K562 (cell line): ENCODE measurements around the gene CLTB. TPM values are rescaled to one million over a fixed set of nuclear protein-coding genes. Genes with fewer than 3 reads are reported as not detected.

Experiments
- CAMTA2 ChIP-seq: fragments of 250-450 bp; sonication (Bioruptor Pico); conservative IDR thresholded peaks from 2 replicates; pipeline ENCODE4 v1.5.1; 2022
- CHD2 ChIP-seq: IDR thresholded peaks from 2 replicates; pipeline ENCODE4 v1.6.1; 2011; ENCODE audit warnings: low read depth, low read length
- FUS ChIP-seq: fragments of 200-400 bp; formaldehyde crosslinking; optimal IDR thresholded peaks from 2 replicates; pipeline ENCODE3; 2017; ENCODE audit warnings: low read depth, low read length
- NR2F6 ChIP-seq: fragments of 450-650 bp; formaldehyde crosslinking; IDR thresholded peaks from 2 replicates; pipeline ENCODE4 v1.4.0; 2020; ENCODE audit warnings: mild to moderate bottlenecking
- PHF20 ChIP-seq: fragments of 450-650 bp; IDR thresholded peaks from 2 replicates; pipeline ENCODE4 v1.6.1; 2018; ENCODE audit not compliant: partially characterized antibody
- RAD51 ChIP-seq: fragments of 450-650 bp; IDR thresholded peaks from 2 replicates; pipeline ENCODE4 v1.7.1; 2016; ENCODE audit warnings: low read depth, mild to moderate bottlenecking, borderline replicate concordance
- RNF2 ChIP-seq: sonication (generic); IDR thresholded peaks from 2 replicates; pipeline ENCODE4 v1.6.1; 2016
- SMC3 ChIP-seq: conservative IDR thresholded peaks from 2 replicates; pipeline ENCODE4 v1.6.1; 2011; ENCODE audit warnings: low read depth, low read length, improper control_type of control experiment; ENCODE audit not compliant: insufficient read depth
- TAF15 ChIP-seq: fragments of 200-400 bp; formaldehyde crosslinking; IDR thresholded peaks from 2 replicates; pipeline ENCODE4 v1.6.1; 2017; ENCODE audit warnings: mild to moderate bottlenecking, low read depth, low read length, moderate library complexity
- TAF7 ChIP-seq: fragments of 450-650 bp; IDR thresholded peaks from 2 replicates; pipeline ENCODE4 v1.6.1; 2016; ENCODE audit warnings: missing genetic modification characterization, missing compliant biosample characterization
- ZNF551 ChIP-seq: fragments of 250-450 bp; sonication (Bioruptor Pico); IDR thresholded peaks from 2 replicates; pipeline ENCODE4 v1.5.0; 2021; ENCODE audit warnings: mild to moderate bottlenecking, moderate library complexity
- polyA plus RNA-seq, 8 experiments: library from polyadenylated mRNA; depleted of rRNA in 4 of 8; stranded (reverse) in 5 of 8; unstranded in 3 of 8; fragments of >200 nt; fragmentation: Nextera tagmentation in 2 of 8; fragmentation: Illumina TruSeq in 1 of 8; extraction: Ambion mirVana in 2 of 8; extraction: Trizol in 1 of 8; gene quantifications; 2 replicates each; pipeline versions ENCODE4 v1.2.1 to v1.2.3, GENCODE V29; 2011 to 2014; ENCODE audit warnings: inconsistent platforms in 1 of 8, missing spikeins in 1 of 8
- total RNA-seq, 7 experiments: library from RNA; depleted of rRNA in 6 of 7; stranded (reverse); fragments of >200 nt in 6 of 7; fragmentation: Illumina TruSeq in 2 of 7; extraction: Trizol in 2 of 7; gene quantifications; 2 replicates each; pipeline versions ENCODE4 v1.2.1 to v1.2.3, GENCODE V29; 2011 to 2021; ENCODE audit warnings: low replicate concordance in 1 of 7
- TF ChIP-seq, protein P1 (sequence below): fragments of 250-450 bp; sonication (Bioruptor Pico); IDR thresholded peaks from 2 replicates; pipeline ENCODE4 v1.8.0; 2022; ENCODE audit warnings: inconsistent platforms
- TF ChIP-seq, protein P2 (sequence below), 2 experiments: fragments of 450-650 bp in 1 of 2; sonication (generic) in 1 of 2; formaldehyde crosslinking in 1 of 2; IDR thresholded peaks in 1 of 2; conservative IDR thresholded peaks in 1 of 2; 2 replicates each; pipeline versions ENCODE4 v1.6.1 to v1.8.1; 2016 to 2023; ENCODE audit warnings: mild to moderate bottlenecking in 2 of 2, moderate library complexity in 2 of 2, inconsistent platforms in 1 of 2, missing genetic modification reagents in 1 of 2
- TF ChIP-seq, protein P3 (sequence below): fragments of 250-450 bp; sonication (Bioruptor Pico); IDR thresholded peaks from 2 replicates; pipeline ENCODE4 v1.8.0; 2021; ENCODE audit warnings: borderline replicate concordance, mild to moderate bottlenecking, moderate library complexity; ENCODE audit not compliant: poor library complexity, severe bottlenecking
- TF ChIP-seq, protein P4 (sequence below): sonication (generic); formaldehyde crosslinking; IDR thresholded peaks from 2 replicates; pipeline ENCODE4 v1.4.0; 2020; ENCODE audit warnings: mild to moderate bottlenecking, missing genetic modification reagents
- TF ChIP-seq, protein P5 (sequence below): fragments of 250-450 bp; sonication (Bioruptor Pico); IDR thresholded peaks from 2 replicates; pipeline ENCODE4 v1.5.0; 2021; ENCODE audit warnings: mild to moderate bottlenecking, borderline replicate concordance
- TF ChIP-seq, protein P6 (sequence below): sonication (generic); formaldehyde crosslinking; IDR thresholded peaks from 2 replicates; pipeline ENCODE4 v1.8.0; 2022; ENCODE audit warnings: missing genetic modification reagents, mild to moderate bottlenecking, borderline replicate concordance

CLTB gene
- total and polyA plus RNA-seq, 9 of the 15 experiments (the other 6 are each of a cell fraction or from before 2014, with no cell fraction given): 1.8 to 117 (median 39.0) TPM

DNA sequence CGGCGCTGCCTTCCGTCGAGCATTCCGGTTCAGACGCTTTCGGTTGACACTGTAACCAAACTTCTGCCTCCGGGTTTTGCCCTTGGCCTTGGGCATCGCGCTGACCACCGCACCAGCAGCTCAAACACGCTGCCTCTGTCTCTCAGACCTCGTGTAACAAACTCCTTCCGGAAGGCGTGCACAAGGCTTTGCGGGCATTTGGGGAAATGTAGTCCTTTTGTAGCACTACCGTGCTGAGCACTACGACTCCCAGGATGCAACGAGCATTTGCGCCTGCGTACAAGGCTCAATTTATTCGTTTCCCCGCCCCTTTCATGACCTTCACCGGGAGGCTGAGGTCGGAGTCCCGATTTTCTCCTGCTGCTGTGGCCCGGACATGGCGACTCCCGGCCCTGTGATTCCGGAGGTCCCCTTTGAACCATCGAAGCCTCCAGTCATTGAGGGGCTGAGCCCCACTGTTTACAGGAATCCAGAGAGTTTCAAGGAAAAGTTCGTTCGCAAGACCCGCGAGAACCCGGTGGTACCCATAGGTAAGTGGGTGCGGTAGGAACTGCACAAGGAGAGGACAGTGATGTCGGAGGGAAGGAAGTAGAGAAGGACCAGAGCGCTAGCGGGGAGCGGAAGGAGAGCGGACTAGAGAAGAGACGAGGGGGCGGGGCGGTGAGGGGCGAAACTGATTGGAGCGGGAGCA is 27.8 kb downstream of the CLTB start, which contains the start of the genes HIGD2A and NOP16 (continued):
- TF ChIP-seq ZNF551 (CRISPR knock-in tag) (no peak), SMC3 (0 out of 2 replicates have a peak, but pooled peaks have one; percentile 7), PHF20 (peak; percentile 99), FUS (no peak), CHD2 (peak; percentile 96), TAF15 (no peak), NR2F6 (CRISPR knock-in tag) (no peak), CAMTA2 (CRISPR knock-in tag) (no peak), RNF2 (peak; percentile 89), RAD51 (peak; percentile 30; the same call in 1 of the 2 replicates), TAF7 (peak; percentile 97)
- TF ChIP-seq, protein P1, sequence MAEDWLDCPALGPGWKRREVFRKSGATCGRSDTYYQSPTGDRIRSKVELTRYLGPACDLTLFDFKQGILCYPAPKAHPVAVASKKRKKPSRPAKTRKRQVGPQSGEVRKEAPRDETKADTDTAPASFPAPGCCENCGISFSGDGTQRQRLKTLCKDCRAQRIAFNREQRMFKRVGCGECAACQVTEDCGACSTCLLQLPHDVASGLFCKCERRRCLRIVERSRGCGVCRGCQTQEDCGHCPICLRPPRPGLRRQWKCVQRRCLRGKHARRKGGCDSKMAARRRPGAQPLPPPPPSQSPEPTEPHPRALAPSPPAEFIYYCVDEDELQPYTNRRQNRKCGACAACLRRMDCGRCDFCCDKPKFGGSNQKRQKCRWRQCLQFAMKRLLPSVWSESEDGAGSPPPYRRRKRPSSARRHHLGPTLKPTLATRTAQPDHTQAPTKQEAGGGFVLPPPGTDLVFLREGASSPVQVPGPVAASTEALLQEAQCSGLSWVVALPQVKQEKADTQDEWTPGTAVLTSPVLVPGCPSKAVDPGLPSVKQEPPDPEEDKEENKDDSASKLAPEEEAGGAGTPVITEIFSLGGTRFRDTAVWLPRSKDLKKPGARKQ (CRISPR knock-in tag): no peak
- TF ChIP-seq, protein P2, sequence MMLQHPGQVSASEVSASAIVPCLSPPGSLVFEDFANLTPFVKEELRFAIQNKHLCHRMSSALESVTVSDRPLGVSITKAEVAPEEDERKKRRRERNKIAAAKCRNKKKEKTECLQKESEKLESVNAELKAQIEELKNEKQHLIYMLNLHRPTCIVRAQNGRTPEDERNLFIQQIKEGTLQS (IDR thresholded peaks at IDR 0.05): no peak
- TF ChIP-seq, protein P2 (CRISPR knock-in tag; conservative IDR thresholded peaks at IDR 0.05): peak; percentile 89
- TF ChIP-seq, protein P3, sequence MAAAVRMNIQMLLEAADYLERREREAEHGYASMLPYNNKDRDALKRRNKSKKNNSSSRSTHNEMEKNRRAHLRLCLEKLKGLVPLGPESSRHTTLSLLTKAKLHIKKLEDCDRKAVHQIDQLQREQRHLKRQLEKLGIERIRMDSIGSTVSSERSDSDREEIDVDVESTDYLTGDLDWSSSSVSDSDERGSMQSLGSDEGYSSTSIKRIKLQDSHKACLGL (CRISPR knock-in tag): peak; percentile 90
- TF ChIP-seq, protein P4, sequence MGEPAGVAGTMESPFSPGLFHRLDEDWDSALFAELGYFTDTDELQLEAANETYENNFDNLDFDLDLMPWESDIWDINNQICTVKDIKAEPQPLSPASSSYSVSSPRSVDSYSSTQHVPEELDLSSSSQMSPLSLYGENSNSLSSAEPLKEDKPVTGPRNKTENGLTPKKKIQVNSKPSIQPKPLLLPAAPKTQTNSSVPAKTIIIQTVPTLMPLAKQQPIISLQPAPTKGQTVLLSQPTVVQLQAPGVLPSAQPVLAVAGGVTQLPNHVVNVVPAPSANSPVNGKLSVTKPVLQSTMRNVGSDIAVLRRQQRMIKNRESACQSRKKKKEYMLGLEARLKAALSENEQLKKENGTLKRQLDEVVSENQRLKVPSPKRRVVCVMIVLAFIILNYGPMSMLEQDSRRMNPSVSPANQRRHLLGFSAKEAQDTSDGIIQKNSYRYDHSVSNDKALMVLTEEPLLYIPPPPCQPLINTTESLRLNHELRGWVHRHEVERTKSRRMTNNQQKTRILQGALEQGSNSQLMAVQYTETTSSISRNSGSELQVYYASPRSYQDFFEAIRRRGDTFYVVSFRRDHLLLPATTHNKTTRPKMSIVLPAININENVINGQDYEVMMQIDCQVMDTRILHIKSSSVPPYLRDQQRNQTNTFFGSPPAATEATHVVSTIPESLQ (CRISPR knock-in tag): peak; percentile 95
- TF ChIP-seq, protein P5, sequence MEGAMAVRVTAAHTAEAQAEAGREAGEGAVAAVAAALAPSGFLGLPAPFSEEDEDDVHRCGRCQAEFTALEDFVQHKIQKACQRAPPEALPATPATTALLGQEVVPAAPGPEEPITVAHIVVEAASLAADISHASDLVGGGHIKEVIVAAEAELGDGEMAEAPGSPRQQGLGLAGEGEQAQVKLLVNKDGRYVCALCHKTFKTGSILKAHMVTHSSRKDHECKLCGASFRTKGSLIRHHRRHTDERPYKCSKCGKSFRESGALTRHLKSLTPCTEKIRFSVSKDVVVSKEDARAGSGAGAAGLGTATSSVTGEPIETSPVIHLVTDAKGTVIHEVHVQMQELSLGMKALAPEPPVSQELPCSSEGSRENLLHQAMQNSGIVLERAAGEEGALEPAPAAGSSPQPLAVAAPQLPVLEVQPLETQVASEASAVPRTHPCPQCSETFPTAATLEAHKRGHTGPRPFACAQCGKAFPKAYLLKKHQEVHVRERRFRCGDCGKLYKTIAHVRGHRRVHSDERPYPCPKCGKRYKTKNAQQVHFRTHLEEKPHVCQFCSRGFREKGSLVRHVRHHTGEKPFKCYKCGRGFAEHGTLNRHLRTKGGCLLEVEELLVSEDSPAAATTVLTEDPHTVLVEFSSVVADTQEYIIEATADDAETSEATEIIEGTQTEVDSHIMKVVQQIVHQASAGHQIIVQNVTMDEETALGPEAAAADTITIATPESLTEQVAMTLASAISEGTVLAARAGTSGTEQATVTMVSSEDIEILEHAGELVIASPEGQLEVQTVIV: 0 out of 2 replicates have a peak, but pooled peaks have one; percentile 5
- TF ChIP-seq, protein P6, sequence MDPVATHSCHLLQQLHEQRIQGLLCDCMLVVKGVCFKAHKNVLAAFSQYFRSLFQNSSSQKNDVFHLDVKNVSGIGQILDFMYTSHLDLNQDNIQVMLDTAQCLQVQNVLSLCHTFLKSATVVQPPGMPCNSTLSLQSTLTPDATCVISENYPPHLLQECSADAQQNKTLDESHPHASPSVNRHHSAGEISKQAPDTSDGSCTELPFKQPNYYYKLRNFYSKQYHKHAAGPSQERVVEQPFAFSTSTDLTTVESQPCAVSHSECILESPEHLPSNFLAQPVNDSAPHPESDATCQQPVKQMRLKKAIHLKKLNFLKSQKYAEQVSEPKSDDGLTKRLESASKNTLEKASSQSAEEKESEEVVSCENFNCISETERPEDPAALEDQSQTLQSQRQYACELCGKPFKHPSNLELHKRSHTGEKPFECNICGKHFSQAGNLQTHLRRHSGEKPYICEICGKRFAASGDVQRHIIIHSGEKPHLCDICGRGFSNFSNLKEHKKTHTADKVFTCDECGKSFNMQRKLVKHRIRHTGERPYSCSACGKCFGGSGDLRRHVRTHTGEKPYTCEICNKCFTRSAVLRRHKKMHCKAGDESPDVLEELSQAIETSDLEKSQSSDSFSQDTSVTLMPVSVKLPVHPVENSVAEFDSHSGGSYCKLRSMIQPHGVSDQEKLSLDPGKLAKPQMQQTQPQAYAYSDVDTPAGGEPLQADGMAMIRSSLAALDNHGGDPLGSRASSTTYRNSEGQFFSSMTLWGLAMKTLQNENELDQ: peak; percentile 62; the same call in 1 of the 2 replicates
